ENCODE results near the gene ZNF234.

DNA sequence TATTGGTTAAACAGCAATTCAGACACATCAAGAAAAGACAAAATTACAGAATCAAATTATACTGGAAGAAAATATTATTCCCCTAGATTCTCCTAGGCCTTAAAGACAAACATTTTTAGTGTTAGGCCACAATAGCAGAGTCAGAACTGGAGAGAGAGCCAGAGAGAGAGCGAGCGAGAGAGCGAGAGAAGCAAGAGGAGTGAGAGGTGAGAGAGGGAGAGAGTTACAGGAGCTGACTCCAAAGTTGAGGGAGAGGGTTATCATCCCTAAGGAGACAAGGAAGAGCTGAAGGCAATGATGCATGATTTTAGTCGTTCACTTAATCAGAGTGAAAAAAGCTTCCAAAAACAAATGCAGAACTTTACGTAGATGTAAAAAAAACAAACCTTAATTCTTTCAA lies 50.8 kb downstream of the ZNF234 start:
- TF ChIP-seq, protein P1, sequence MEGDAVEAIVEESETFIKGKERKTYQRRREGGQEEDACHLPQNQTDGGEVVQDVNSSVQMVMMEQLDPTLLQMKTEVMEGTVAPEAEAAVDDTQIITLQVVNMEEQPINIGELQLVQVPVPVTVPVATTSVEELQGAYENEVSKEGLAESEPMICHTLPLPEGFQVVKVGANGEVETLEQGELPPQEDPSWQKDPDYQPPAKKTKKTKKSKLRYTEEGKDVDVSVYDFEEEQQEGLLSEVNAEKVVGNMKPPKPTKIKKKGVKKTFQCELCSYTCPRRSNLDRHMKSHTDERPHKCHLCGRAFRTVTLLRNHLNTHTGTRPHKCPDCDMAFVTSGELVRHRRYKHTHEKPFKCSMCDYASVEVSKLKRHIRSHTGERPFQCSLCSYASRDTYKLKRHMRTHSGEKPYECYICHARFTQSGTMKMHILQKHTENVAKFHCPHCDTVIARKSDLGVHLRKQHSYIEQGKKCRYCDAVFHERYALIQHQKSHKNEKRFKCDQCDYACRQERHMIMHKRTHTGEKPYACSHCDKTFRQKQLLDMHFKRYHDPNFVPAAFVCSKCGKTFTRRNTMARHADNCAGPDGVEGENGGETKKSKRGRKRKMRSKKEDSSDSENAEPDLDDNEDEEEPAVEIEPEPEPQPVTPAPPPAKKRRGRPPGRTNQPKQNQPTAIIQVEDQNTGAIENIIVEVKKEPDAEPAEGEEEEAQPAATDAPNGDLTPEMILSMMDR (IDR thresholded peaks at IDR 0.05) = no peak
- TF ChIP-seq POLR2AphosphoS5 (IDR thresholded peaks at IDR 0.05) = no peak
- no peak for TF ChIP-seq POLR2A (IDR thresholded peaks at IDR 0.05)
